GM23248 (cell line): ENCODE data around the gene DGKG.

Experiments used
- EZH2 ChIP-seq: fragments of 200-600 bp; sonication (generic); IDR thresholded peaks from 2 replicates; pipeline ENCODE4 v1.6.1; 2018; ENCODE audit warnings: antibody characterized with exemption, mild to moderate bottlenecking; ENCODE audit not compliant: insufficient read depth, poor library complexity, severe bottlenecking
- EZH2phosphoT487 ChIP-seq: fragments of 200-600 bp; sonication (generic); IDR thresholded peaks from 2 replicates; pipeline ENCODE4 v1.6.1; 2018; ENCODE audit warnings: antibody characterized with exemption, moderate library complexity, mild to moderate bottlenecking, low read depth; ENCODE audit not compliant: insufficient read depth

GRCh38 chr3:186167646-186168395, 194.2 kb downstream of the DGKG start:
- TF ChIP-seq EZH2phosphoT487 (no peak), EZH2 (no peak)
